WTC11 (cell line): Measurements from ENCODE around the gene SLC24A3. TPM values are rescaled to one million over a fixed set of nuclear protein-coding genes. Genes with fewer than 3 reads are reported as not detected.

ENCODE experiments used
- ATAC-seq: fragments of 200-7000 bp; cut with Tn5 transposase; 2 replicates; pipeline ENCODE4 v1.10.0; 2021; ENCODE audit warnings: mild to moderate bottlenecking, moderate library complexity
- CTCF ChIA-PET: fragments of 300-600 bp; sonication (Branson Sonifier 250); formaldehyde crosslinking; loops from one replicate; lab custom pipeline; 2021; ENCODE audit warnings: antibody characterized with exemption; lab: Charles Lee
- POLR2A ChIA-PET: fragments of 350-600 bp; sonication (Branson Sonifier 250); formaldehyde crosslinking; loops from one replicate; lab custom pipeline; 2021; ENCODE audit warnings: antibody characterized with exemption; lab: Charles Lee
- DNase-seq: peaks from one replicate; pipeline ENCODE4 v3.0.0; 2021; ENCODE audit warnings: low spot score
- H3K27ac Mint-ChIP-seq: 2 replicates; pipeline ENCODE4 v1.8.0; 2021; ENCODE audit warnings: mixed read lengths
- H3K27me3 Mint-ChIP-seq: 2 replicates; pipeline ENCODE4 v1.8.0; 2021; ENCODE audit warnings: low read depth, mild to moderate bottlenecking, moderate library complexity, mixed read lengths
- H3K36me3 Mint-ChIP-seq: 2 replicates; pipeline ENCODE4 v1.8.0; 2021; ENCODE audit warnings: mixed read lengths
- H3K4me1 Mint-ChIP-seq: 2 replicates; pipeline ENCODE4 v1.8.0; 2022; ENCODE audit warnings: mixed read lengths
- H3K4me3 Mint-ChIP-seq: 2 replicates; pipeline ENCODE4 v1.8.0; 2021; ENCODE audit warnings: mild to moderate bottlenecking, moderate library complexity, mixed read lengths
- H3K9me3 Mint-ChIP-seq: 2 replicates; pipeline ENCODE4 v1.8.0; 2021; ENCODE audit warnings: mixed read lengths
- ATF1 ChIP-seq: sonication (generic); formaldehyde crosslinking; IDR thresholded peaks from 2 replicates; pipeline ENCODE4 v1.8.1; 2023; ENCODE audit warnings: mild to moderate bottlenecking, moderate library complexity, missing genetic modification reagents
- CREM ChIP-seq: sonication (generic); formaldehyde crosslinking; IDR thresholded peaks from 2 replicates; pipeline ENCODE4 v1.8.1; 2022; ENCODE audit warnings: mild to moderate bottlenecking, missing genetic modification reagents, moderate library complexity
- EMX1 ChIP-seq: fragments of 250-450 bp; sonication (Bioruptor Pico); IDR thresholded peaks from 2 replicates; pipeline ENCODE4 v1.8.0; 2021; ENCODE audit warnings: mild to moderate bottlenecking
- ETV6 ChIP-seq: sonication (generic); formaldehyde crosslinking; IDR thresholded peaks from 2 replicates; pipeline ENCODE4 v1.8.1; 2022; ENCODE audit warnings: mild to moderate bottlenecking, missing genetic modification reagents
- FOXP1 ChIP-seq: sonication (generic); formaldehyde crosslinking; IDR thresholded peaks from 2 replicates; pipeline ENCODE4 v1.8.0; 2022; ENCODE audit warnings: missing genetic modification reagents, mild to moderate bottlenecking, moderate library complexity, borderline replicate concordance
- NFATC4 ChIP-seq: fragments of 250-450 bp; sonication (Bioruptor Pico); IDR thresholded peaks from 2 replicates; pipeline ENCODE4 v1.9.0; 2021; ENCODE audit warnings: mild to moderate bottlenecking
- RORB ChIP-seq: fragments of 250-450 bp; sonication (Bioruptor Pico); IDR thresholded peaks from 2 replicates; pipeline ENCODE4 v1.9.0; 2021; ENCODE audit warnings: mild to moderate bottlenecking
- SOX15 ChIP-seq: fragments of 250-450 bp; sonication (Bioruptor Pico); IDR thresholded peaks from 2 replicates; pipeline ENCODE4 v1.9.0; 2021; ENCODE audit warnings: mild to moderate bottlenecking
- TEAD1 ChIP-seq: sonication (generic); formaldehyde crosslinking; IDR thresholded peaks from 2 replicates; pipeline ENCODE4 v1.8.0; 2022; ENCODE audit warnings: mild to moderate bottlenecking, missing genetic modification reagents
- TEAD4 ChIP-seq: sonication (generic); formaldehyde crosslinking; IDR thresholded peaks from 2 replicates; pipeline ENCODE4 v1.8.0; 2022; ENCODE audit warnings: mild to moderate bottlenecking, missing genetic modification reagents
- TP53 ChIP-seq: sonication (generic); formaldehyde crosslinking; IDR thresholded peaks from 2 replicates; pipeline ENCODE4 v1.8.1; 2023; ENCODE audit warnings: mild to moderate bottlenecking, missing genetic modification reagents
- ZNF219 ChIP-seq: sonication (generic); formaldehyde crosslinking; IDR thresholded peaks from 2 replicates; pipeline ENCODE4 v1.8.0; 2023; ENCODE audit warnings: missing genetic modification reagents, mild to moderate bottlenecking, borderline replicate concordance
- ZNF317 ChIP-seq: sonication (generic); formaldehyde crosslinking; IDR thresholded peaks from 2 replicates; pipeline ENCODE4 v1.8.1; 2023; ENCODE audit warnings: low read depth, mild to moderate bottlenecking, moderate library complexity, missing genetic modification reagents, borderline replicate concordance
- ZNF671 ChIP-seq: fragments of 250-450 bp; sonication (Bioruptor Pico); IDR thresholded peaks from 2 replicates; pipeline ENCODE4 v1.8.0; 2021; ENCODE audit warnings: mild to moderate bottlenecking
- total RNA-seq: library from RNA; stranded (reverse); gene quantifications from 3 replicates; pipeline ENCODE4 v1.2.3, GENCODE V29; 2021
- TF ChIP-seq, protein P1 (sequence below): sonication (generic); formaldehyde crosslinking; conservative IDR thresholded peaks from 2 replicates; pipeline ENCODE4 v1.8.1; 2023; ENCODE audit warnings: mild to moderate bottlenecking, low read depth, missing genetic modification reagents, moderate library complexity
- TF ChIP-seq, protein P2 (sequence below): sonication (generic); formaldehyde crosslinking; IDR thresholded peaks from 2 replicates; pipeline ENCODE4 v1.8.1; 2022; ENCODE audit warnings: low read depth, mild to moderate bottlenecking, moderate library complexity, missing genetic modification reagents, borderline replicate concordance
- TF ChIP-seq, protein P3 (sequence below): fragments of 250-450 bp; sonication (Bioruptor Pico); conservative IDR thresholded peaks from 2 replicates; pipeline ENCODE4 v1.9.0; 2021; ENCODE audit warnings: mild to moderate bottlenecking
- TF ChIP-seq, protein P4 (sequence below): fragments of 250-450 bp; sonication (Bioruptor Pico); IDR thresholded peaks from 2 replicates; pipeline ENCODE4 v1.9.0; 2021; ENCODE audit warnings: mild to moderate bottlenecking

Gene SLC24A3
- total RNA-seq, 1 experiment from 2014 or later: 5.7 TPM

DNA sequence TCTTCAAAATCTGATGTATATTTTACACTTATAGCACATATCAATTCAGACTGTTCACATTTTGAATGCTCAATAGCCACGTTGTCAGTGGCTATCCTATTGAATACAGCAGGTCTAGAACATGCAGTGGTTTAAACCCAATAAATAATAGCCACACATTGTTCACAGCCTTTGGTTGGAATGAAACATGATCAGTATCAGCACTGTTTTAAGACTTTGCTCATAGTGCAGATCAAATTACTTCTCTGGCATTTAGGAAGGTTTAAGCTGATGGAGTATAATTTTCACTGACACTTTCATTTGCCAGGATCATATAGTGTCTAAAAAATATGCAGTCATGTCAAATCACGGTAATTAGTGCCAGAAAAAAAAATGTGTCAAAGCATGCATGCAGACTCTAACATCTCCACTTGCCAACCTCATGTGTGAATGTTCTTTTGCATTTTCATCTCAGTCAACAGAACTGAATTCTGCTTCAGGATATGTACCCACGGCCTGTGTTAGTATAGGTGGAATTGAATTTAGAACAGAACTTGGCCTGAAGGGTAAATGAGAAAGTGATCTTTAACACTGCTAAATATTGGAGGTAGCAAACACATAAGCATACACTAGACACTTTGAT is 184.1 kb downstream of the SLC24A3 start:
- no peak overlapping the region for H3K27ac Mint-ChIP-seq
- TF ChIP-seq ZNF317 (no peak), ATF1 (no peak), TEAD4 (CRISPR knock-in tag) (no peak), ZNF671 (CRISPR knock-in tag) (no peak), ZNF219 (CRISPR knock-in tag) (no peak)
- TF ChIP-seq, protein P1, sequence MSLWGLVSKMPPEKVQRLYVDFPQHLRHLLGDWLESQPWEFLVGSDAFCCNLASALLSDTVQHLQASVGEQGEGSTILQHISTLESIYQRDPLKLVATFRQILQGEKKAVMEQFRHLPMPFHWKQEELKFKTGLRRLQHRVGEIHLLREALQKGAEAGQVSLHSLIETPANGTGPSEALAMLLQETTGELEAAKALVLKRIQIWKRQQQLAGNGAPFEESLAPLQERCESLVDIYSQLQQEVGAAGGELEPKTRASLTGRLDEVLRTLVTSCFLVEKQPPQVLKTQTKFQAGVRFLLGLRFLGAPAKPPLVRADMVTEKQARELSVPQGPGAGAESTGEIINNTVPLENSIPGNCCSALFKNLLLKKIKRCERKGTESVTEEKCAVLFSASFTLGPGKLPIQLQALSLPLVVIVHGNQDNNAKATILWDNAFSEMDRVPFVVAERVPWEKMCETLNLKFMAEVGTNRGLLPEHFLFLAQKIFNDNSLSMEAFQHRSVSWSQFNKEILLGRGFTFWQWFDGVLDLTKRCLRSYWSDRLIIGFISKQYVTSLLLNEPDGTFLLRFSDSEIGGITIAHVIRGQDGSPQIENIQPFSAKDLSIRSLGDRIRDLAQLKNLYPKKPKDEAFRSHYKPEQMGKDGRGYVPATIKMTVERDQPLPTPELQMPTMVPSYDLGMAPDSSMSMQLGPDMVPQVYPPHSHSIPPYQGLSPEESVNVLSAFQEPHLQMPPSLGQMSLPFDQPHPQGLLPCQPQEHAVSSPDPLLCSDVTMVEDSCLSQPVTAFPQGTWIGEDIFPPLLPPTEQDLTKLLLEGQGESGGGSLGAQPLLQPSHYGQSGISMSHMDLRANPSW (CRISPR knock-in tag): no peak
- peaks cover 31% of the 10 kb centered on the region for H3K36me3 Mint-ChIP-seq
- DNase-seq: no peak
- ATAC-seq: no peak
- ChIA-PET POLR2A (no interaction called here), CTCF (no interaction called here)
- H3K4me3 Mint-ChIP-seq: no peak overlapping the region
- H3K27me3 Mint-ChIP-seq: no peaks in the 10 kb centered on the region
- peaks cover 11% of the 10 kb centered on the region for H3K4me1 Mint-ChIP-seq
- peaks cover 50% of the 10 kb centered on the region for H3K9me3 Mint-ChIP-seq

DNA sequence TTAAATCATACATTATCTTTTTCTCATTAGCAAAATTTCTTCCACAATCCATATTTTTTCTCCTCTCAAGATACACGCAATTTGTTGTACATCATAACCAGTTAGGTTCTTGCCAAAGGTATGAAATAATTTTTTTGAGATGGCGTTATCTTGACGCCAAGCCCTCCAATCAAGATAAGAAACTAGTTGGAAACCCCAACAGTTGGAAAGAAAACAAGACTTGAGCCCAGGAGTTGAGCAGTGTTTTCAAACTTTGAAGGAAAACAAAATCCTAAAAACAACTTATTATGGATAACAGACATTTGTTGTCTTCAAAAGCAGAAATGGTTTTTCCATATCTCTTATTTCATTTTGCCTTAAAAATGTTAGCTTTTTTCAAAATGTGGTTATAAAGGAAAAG is 184.8 kb downstream of the SLC24A3 start:
- CTCF ChIA-PET: no interaction called here
- POLR2A ChIA-PET: no interaction called here
- Mint-ChIP-seq H3K9me3 (peaks cover 50% of the 10 kb centered on the region), H3K27me3 (no peaks in the 10 kb centered on the region), H3K27ac (no peak overlapping the region), H3K36me3 (peaks cover 31% of the 10 kb centered on the region), H3K4me1 (peaks cover 11% of the 10 kb centered on the region), H3K4me3 (no peak overlapping the region)
- ATAC-seq: no peak
- no peak for DNase-seq
- TF ChIP-seq EMX1 (CRISPR knock-in tag) (no peak), CREM (CRISPR knock-in tag) (no peak), NFATC4 (CRISPR knock-in tag) (no peak), TP53 (CRISPR knock-in tag) (no peak), ETV6 (CRISPR knock-in tag) (no peak), TEAD1 (CRISPR knock-in tag) (no peak), RORB (CRISPR knock-in tag) (no peak)
- TF ChIP-seq, protein P2, sequence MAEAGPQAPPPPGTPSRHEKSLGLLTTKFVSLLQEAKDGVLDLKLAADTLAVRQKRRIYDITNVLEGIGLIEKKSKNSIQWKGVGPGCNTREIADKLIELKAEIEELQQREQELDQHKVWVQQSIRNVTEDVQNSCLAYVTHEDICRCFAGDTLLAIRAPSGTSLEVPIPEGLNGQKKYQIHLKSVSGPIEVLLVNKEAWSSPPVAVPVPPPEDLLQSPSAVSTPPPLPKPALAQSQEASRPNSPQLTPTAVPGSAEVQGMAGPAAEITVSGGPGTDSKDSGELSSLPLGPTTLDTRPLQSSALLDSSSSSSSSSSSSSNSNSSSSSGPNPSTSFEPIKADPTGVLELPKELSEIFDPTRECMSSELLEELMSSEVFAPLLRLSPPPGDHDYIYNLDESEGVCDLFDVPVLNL (CRISPR knock-in tag): no peak
- TF ChIP-seq, protein P3, sequence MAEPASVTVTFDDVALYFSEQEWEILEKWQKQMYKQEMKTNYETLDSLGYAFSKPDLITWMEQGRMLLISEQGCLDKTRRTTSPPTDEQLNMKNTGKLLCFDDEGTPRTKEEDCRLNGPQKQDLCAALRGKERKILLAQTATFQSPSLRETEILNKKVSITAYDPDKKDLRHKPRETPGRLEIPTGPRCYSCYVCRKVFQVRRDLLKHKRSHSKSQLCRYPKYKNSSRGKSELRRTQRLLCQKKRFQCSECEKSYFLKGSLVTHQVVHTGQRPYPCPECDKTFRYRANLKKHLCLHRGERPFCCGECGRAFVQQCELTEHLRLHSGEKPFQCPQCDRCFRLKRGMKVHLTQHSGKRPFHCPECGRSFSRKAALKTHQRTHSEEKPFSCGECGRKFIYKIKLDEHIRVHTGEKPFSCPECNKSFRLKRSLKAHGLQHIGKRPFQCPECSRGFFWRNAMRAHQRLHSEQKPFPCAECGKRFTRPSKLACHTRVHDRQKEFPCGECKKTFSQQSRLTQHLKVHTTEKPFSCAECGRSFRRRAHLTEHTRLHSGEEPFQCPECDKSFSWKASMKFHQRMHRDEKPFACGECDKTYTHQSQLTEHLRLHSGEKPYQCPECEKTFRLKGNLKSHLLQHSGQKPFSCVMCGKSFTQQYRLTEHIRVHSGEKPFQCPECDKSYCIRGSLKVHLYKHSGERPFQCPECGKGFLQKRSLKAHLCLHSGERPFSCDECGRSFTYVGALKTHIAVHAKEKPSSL (CRISPR knock-in tag): no peak
- TF ChIP-seq, protein P4, sequence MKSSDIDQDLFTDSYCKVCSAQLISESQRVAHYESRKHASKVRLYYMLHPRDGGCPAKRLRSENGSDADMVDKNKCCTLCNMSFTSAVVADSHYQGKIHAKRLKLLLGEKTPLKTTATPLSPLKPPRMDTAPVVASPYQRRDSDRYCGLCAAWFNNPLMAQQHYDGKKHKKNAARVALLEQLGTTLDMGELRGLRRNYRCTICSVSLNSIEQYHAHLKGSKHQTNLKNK: no peak

DNA sequence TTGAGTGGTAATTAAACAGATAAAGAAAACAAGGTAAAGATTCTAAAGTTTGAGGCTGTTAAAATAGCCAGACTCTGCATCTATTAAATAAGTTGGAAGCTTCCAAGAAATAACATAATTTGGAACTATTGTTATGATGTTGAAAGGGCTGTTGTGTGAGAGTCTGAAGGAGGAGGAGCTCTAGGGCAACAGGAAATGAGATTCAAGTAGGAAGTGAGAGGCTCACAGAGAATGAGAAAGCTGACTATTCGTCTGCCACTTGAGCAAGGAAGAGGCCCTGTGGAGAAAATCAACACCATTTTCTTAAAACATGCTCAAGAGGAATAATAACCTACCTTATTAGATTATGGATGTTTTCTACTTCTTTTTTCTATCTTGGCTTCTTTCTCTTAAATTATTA is 185.2 kb downstream of the SLC24A3 start:
- TF ChIP-seq FOXP1 (no peak), ATF1 (no peak), SOX15 (CRISPR knock-in tag) (no peak)
- POLR2A ChIA-PET: no interaction called here
- H3K36me3 Mint-ChIP-seq: peaks cover 31% of the 10 kb centered on the region
- no peaks in the 10 kb centered on the region for H3K27me3 Mint-ChIP-seq
- peaks cover 50% of the 10 kb centered on the region for H3K9me3 Mint-ChIP-seq
- no peak overlapping the region for H3K27ac Mint-ChIP-seq
- CTCF ChIA-PET: no interaction called here
- H3K4me3 Mint-ChIP-seq: no peak overlapping the region
- DNase-seq (no peak), ATAC-seq (peak; percentile 69; the same call in 1 of the 2 replicates)
- peaks cover 11% of the 10 kb centered on the region for H3K4me1 Mint-ChIP-seq
